ENCODE measurements around the gene SLC15A3.

The SLC15A3 gene

DNA sequence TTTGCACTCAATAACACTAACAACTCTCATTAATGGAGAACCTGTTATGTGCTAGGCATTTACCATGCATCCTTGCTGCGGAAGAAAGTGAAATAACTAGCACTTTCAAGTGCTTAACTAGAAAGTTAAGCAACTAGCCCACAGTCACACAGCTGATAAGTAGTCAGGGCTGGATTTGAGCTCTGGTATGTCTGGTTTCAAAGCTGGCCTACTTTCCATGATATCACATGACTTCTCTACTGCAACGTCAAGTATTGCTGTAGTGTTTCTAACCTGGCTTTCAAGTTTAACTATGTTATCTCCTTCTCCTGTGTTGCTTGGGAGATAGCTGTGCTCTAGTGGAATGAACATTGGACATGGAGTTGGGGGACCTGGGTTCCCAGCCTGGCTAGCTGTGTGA lies 12.1 kb downstream of the SLC15A3 start:
- Histone ChIP-seq H3K36me3 (replicated peaks) (no peaks in the 10 kb centered on the region), H3K27me3 (replicated peaks) (no peaks in the 10 kb centered on the region), H3K4me3 (ENCODE audit: low read depth, low read length) (no peak overlapping the region), H3K27ac (no peak overlapping the region)
- no peak for DNase-seq
- in situ Hi-C loops (cut with HindIII; ENCODE audit: low pct_ligation_motif_present, low sequenced_read_pairs): no loop called here
- TF ChIP-seq, protein P1, sequence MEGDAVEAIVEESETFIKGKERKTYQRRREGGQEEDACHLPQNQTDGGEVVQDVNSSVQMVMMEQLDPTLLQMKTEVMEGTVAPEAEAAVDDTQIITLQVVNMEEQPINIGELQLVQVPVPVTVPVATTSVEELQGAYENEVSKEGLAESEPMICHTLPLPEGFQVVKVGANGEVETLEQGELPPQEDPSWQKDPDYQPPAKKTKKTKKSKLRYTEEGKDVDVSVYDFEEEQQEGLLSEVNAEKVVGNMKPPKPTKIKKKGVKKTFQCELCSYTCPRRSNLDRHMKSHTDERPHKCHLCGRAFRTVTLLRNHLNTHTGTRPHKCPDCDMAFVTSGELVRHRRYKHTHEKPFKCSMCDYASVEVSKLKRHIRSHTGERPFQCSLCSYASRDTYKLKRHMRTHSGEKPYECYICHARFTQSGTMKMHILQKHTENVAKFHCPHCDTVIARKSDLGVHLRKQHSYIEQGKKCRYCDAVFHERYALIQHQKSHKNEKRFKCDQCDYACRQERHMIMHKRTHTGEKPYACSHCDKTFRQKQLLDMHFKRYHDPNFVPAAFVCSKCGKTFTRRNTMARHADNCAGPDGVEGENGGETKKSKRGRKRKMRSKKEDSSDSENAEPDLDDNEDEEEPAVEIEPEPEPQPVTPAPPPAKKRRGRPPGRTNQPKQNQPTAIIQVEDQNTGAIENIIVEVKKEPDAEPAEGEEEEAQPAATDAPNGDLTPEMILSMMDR (IDR thresholded peaks at IDR 0.05; ENCODE audit: low read depth, low read length, missing control alignments): no peak

DNA sequence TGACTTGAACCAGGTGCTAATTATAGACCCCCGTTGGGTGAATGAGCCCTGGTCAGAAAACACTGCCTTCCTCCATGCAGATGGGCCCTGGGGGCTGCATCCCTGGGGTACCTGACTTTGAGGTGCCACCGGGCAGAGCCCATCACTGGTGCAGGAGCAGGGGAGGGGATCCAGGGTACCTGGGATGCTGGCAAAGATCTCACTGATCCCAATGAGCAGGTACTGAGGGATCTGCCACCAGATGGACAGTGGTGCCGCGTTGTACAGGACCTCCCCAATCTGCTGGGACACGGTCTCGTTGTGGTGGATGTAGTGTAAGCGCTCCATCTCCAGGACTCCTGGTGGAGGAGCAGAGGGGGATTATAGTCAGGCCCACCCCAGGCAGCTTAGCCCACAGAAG lies 12.7 kb downstream of the SLC15A3 start:
- TF ChIP-seq, protein P1 (IDR thresholded peaks at IDR 0.05; ENCODE audit: low read depth, low read length, missing control alignments): no peak
- no peak for DNase-seq
- Histone ChIP-seq H3K27me3 (replicated peaks) (no peaks in the 10 kb centered on the region), H3K27ac (no peak overlapping the region), H3K4me3 (ENCODE audit: low read depth, low read length) (no peak overlapping the region), H3K36me3 (replicated peaks) (no peaks in the 10 kb centered on the region)
- in situ Hi-C loops (cut with HindIII; ENCODE audit: low pct_ligation_motif_present, low sequenced_read_pairs): no loop called here

DNA sequence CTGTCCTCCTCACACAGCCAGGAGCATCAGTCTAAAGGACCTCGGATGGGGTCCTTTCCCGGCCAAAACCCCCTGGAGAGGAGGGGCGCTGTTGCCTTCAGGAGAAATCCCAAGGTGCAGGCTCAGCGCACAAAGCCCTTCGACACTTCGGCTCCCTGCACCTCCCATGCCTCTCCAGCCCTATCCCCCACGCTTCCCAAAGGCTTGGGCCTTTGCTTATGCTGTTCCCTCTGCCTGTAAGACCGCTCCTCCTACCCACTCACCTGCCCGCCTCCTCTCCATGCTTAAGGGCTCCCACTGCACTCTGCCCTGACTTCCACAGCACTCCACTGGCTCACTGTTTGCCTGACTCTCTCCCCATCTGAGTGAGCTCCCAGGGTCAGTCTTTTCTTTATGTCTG lies 13.5 kb downstream of the SLC15A3 start:
- Histone ChIP-seq H3K27ac (no peak overlapping the region), H3K4me3 (ENCODE audit: low read depth, low read length) (no peak overlapping the region), H3K36me3 (replicated peaks) (no peaks in the 10 kb centered on the region), H3K27me3 (replicated peaks) (no peaks in the 10 kb centered on the region)
- in situ Hi-C loops (cut with HindIII; ENCODE audit: low pct_ligation_motif_present, low sequenced_read_pairs): no loop called here
- TF ChIP-seq, protein P1 (IDR thresholded peaks at IDR 0.05; ENCODE audit: low read depth, low read length, missing control alignments): no peak
- DNase-seq: no peak

DNA sequence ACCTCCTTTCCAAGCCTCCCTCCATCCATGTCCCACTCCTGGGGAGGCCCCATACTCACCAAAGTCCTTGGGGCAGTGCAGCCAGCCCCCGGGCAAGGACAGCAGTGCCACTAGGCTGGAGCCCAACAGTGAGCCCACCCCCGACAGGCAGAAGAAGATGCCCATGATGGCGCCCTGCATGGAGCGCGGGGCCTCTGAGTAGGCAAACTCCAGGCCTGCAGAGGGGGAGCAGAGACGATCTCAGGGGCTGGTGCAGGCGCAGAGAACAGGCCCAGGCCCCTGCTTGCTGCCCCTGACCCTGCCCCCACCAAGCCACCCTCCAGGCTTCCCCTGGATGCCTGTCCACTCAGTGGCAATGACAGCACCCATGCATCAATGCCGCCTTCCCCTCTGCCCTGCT lies 14.2 kb downstream of the SLC15A3 start:
- Histone ChIP-seq H3K4me3 (ENCODE audit: low read depth, low read length) (no peak overlapping the region), H3K27me3 (replicated peaks) (no peaks in the 10 kb centered on the region), H3K27ac (no peak overlapping the region), H3K36me3 (replicated peaks) (no peaks in the 10 kb centered on the region)
- TF ChIP-seq, protein P1 (IDR thresholded peaks at IDR 0.05; ENCODE audit: low read depth, low read length, missing control alignments): no peak
- no peak for DNase-seq
- in situ Hi-C loops (cut with HindIII; ENCODE audit: low pct_ligation_motif_present, low sequenced_read_pairs): no loop called here

DNA sequence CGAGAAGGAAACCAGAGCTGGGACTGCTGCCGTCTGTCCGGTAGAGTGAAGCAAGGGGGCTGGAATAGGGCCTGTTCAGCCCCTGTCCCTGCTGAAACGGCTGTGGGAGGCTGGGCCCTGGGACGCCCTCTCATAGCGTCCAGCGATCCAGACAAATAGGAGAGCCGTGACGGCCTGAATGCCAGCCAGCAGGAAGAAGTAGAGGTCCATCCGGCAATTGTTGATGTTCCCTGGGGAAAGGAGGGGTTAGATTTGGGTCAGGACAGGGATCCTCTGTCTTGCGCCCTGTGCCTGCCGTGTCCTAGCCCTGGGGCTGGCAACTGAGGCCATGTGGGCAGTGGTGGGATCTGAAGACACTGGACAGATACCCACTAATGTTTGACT lies 14.8 kb downstream of the SLC15A3 start:
- no peak overlapping the region for H3K27ac ChIP-seq
- in situ Hi-C loops (cut with HindIII; ENCODE audit: low pct_ligation_motif_present, low sequenced_read_pairs): no loop called here
- H3K36me3 ChIP-seq (replicated peaks): no peaks in the 10 kb centered on the region

More for the DNA sequence above, 14.8 kb downstream of the SLC15A3 start:
- no peak overlapping the region for H3K4me3 ChIP-seq (ENCODE audit: low read depth, low read length)
- H3K27me3 ChIP-seq (replicated peaks): no peaks in the 10 kb centered on the region
- no peak for DNase-seq
- TF ChIP-seq, protein P1 (IDR thresholded peaks at IDR 0.05; ENCODE audit: low read depth, low read length, missing control alignments): no peak

All from brain microvascular endothelial cell (primary cell).